K562 (cell line): ENCODE measurements around the gene SLC16A1. TPM values are rescaled to one million over a fixed set of nuclear protein-coding genes. Genes with fewer than 3 reads are reported as not detected.

ENCODE experiments used
- BACH1 ChIP-seq: fragments of 200-800 bp; sonication (Bioruptor generic); IDR thresholded peaks from 2 replicates; pipeline ENCODE4 v1.6.1; 2016; ENCODE audit warnings: missing genetic modification characterization, missing compliant biosample characterization
- POLR2G ChIP-seq: fragments of 200-400 bp; formaldehyde crosslinking; IDR thresholded peaks from 2 replicates; pipeline ENCODE4 v1.6.1; 2017; ENCODE audit warnings: low read depth, mild to moderate bottlenecking, antibody characterized with exemption, low read length, moderate library complexity
- TCF7L2 ChIP-seq: fragments of 150-350 bp; IDR thresholded peaks from 2 replicates; pipeline ENCODE4 v1.6.1; 2016; ENCODE audit warnings: low read depth, mild to moderate bottlenecking, low read length, moderate library complexity
- ZNF282 ChIP-seq: sonication (generic); formaldehyde crosslinking; IDR thresholded peaks from 2 replicates; pipeline ENCODE4 v1.8.1; 2023; ENCODE audit warnings: missing genetic modification reagents
- ZNF347 ChIP-seq: fragments of 450-650 bp; formaldehyde crosslinking; IDR thresholded peaks from 2 replicates; pipeline ENCODE4 v1.4.0; 2020; ENCODE audit warnings: low read depth, mild to moderate bottlenecking, moderate library complexity
- polyA plus RNA-seq, 8 experiments: library from polyadenylated mRNA; depleted of rRNA in 4 of 8; stranded (reverse) in 5 of 8; unstranded in 3 of 8; fragments of >200 nt; fragmentation: Nextera tagmentation in 2 of 8; fragmentation: Illumina TruSeq in 1 of 8; extraction: Ambion mirVana in 2 of 8; extraction: Trizol in 1 of 8; gene quantifications; 2 replicates each; pipeline versions ENCODE4 v1.2.1 to v1.2.3, GENCODE V29; 2011 to 2014; ENCODE audit warnings: inconsistent platforms in 1 of 8, missing spikeins in 1 of 8
- total RNA-seq, 7 experiments: library from RNA; depleted of rRNA in 6 of 7; stranded (reverse); fragments of >200 nt in 6 of 7; fragmentation: Illumina TruSeq in 2 of 7; extraction: Trizol in 2 of 7; gene quantifications; 2 replicates each; pipeline versions ENCODE4 v1.2.1 to v1.2.3, GENCODE V29; 2011 to 2021; ENCODE audit warnings: low replicate concordance in 1 of 7
- TF ChIP-seq, protein P1 (sequence below): conservative IDR thresholded peaks from 2 replicates; pipeline ENCODE4 v1.6.1; 2011; ENCODE audit warnings: low read depth, mild to moderate bottlenecking, low read length; ENCODE audit not compliant: control insufficient read depth
- TF ChIP-seq, protein P2 (sequence below): fragments of 250-450 bp; sonication (Bioruptor Pico); IDR thresholded peaks from 2 replicates; pipeline ENCODE4 v1.4.0; 2020

SLC16A1 gene
- total and polyA plus RNA-seq, 9 of the 15 experiments (the other 6 are each of a cell fraction or from before 2014, with no cell fraction given): 73.1 to 244 (median 117) TPM

DNA sequence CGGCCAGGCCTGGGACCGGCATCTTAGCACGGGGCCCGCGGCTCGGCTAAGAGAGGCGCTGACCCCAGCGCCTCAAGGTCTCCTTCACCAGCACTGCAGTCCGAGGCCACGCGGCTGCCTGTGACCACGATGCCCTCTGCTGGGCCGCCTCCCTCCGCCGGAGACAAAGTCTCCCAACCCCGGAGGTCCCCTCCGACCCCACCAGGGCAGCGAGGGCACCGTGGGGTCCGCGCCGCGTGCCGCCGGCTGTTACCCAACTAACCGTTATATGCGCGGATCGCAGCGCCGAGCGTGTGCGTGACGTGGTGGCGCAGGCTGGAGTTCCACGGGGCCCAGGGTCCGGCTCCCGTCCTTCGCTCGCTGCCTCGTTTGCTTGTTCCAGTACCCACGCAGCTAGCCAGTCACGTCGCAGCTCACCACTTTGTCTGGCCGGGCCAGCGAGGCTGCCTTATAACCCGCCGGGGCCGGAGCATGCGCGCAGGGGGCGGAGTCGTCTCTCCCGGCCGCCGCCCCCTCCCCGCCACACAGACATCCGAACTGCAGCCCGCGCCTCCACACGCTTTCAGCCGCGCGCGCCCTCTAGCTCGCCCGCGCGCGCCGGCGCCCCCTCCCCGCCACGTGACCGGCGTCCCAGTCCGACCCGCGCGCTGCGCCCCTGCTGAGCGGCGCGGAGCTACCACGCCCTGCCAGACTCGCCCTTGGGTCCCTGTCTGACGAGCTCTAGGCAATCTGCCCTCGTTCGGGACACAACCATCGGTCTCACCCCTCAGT lies at the start of gene SLC16A1 (continued):
- TF ChIP-seq, protein P1, sequence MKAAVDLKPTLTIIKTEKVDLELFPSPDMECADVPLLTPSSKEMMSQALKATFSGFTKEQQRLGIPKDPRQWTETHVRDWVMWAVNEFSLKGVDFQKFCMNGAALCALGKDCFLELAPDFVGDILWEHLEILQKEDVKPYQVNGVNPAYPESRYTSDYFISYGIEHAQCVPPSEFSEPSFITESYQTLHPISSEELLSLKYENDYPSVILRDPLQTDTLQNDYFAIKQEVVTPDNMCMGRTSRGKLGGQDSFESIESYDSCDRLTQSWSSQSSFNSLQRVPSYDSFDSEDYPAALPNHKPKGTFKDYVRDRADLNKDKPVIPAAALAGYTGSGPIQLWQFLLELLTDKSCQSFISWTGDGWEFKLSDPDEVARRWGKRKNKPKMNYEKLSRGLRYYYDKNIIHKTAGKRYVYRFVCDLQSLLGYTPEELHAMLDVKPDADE: peak; percentile 25
- TF ChIP-seq ZNF347 (CRISPR knock-in tag) (no peak), ZNF282 (CRISPR knock-in tag) (0 out of 2 replicates have a peak, but pooled peaks have one; percentile 68), BACH1 (tag) (no peak), POLR2G (peak; percentile 98), TCF7L2 (no peak)
- TF ChIP-seq, protein P2, sequence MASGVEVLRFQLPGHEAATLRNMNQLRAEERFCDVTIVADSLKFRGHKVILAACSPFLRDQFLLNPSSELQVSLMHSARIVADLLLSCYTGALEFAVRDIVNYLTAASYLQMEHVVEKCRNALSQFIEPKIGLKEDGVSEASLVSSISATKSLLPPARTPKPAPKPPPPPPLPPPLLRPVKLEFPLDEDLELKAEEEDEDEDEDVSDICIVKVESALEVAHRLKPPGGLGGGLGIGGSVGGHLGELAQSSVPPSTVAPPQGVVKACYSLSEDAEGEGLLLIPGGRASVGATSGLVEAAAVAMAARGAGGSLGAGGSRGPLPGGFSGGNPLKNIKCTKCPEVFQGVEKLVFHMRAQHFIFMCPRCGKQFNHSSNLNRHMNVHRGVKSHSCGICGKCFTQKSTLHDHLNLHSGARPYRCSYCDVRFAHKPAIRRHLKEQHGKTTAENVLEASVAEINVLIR: 0 out of 2 replicates have a peak, but pooled peaks have one; percentile 31
